HG03135 (cell line): Measurements from ENCODE around the gene S100A8.

Source experiments
- ATAC-seq: cut with Tn5 transposase; IDR thresholded peaks from one replicate; pipeline ENCODE4 v1.9.1; 2021; ENCODE audit warnings: mild to moderate bottlenecking, moderate library complexity; ENCODE audit not compliant: unreplicated experiment

S100A8 gene

GRCh38 chr1:153364156-153364555 lies 26.7 kb downstream of the S100A8 start:
- no peak for ATAC-seq

GRCh38 chr1:153363641-153364040 lies 27.2 kb downstream of the S100A8 start:
- ATAC-seq: no peak

GRCh38 chr1:153362187-153362775 lies 28.6 kb downstream of the S100A8 start:
- no peak for ATAC-seq

GRCh38 chr1:153361480-153362109 lies 29.3 kb downstream of the S100A8 start:
- no peak for ATAC-seq

- ATAC-seq: no peak
These were observed 30.0 kb downstream of the S100A8 start for GRCh38 chr1:153360592-153361479.

- ATAC-seq: no peak
These were observed 30.7 kb downstream of the S100A8 start for GRCh38 chr1:153360190-153360589.

- ATAC-seq: no peak
These were observed 31.6 kb downstream of the S100A8 start for GRCh38 chr1:153359241-153359640.

GRCh38 chr1:153358691-153358975 lies 32.2 kb downstream of the S100A8 start:
- ATAC-seq: no peak

GRCh38 chr1:153357853-153358690 lies 32.8 kb downstream of the S100A8 start, which contains the start of gene S100A9:
S100A9 (plus strand) TSS chr1:153357854; CDS start chr1:153358284, 430 bp downstream.
- no peak for ATAC-seq

- no peak for ATAC-seq
These were observed 33.6 kb downstream of the S100A8 start for GRCh38 chr1:153357076-153357852.

GRCh38 chr1:153356392-153357075 lies 34.3 kb downstream of the S100A8 start:
- no peak for ATAC-seq

- ATAC-seq: no peak
These were observed 35.3 kb downstream of the S100A8 start for GRCh38 chr1:153355445-153356071.

- ATAC-seq: no peak
These were observed 36.2 kb downstream of the S100A8 start for GRCh38 chr1:153354515-153355193.

- no peak for ATAC-seq
These were observed 37.5 kb downstream of the S100A8 start for GRCh38 chr1:153353226-153353947.

GRCh38 chr1:153352523-153352922 lies 38.4 kb downstream of the S100A8 start:
- no peak for ATAC-seq

GRCh38 chr1:153350321-153350957 lies 40.4 kb downstream of the S100A8 start:
- no peak for ATAC-seq
